HG03135 (cell line): ENCODE measurements around the gene CHURC1.

Experiments used
- ATAC-seq: cut with Tn5 transposase; IDR thresholded peaks from one replicate; pipeline ENCODE4 v1.9.1; 2021; ENCODE audit warnings: mild to moderate bottlenecking, moderate library complexity; ENCODE audit not compliant: unreplicated experiment

CHURC1 gene

DNA sequence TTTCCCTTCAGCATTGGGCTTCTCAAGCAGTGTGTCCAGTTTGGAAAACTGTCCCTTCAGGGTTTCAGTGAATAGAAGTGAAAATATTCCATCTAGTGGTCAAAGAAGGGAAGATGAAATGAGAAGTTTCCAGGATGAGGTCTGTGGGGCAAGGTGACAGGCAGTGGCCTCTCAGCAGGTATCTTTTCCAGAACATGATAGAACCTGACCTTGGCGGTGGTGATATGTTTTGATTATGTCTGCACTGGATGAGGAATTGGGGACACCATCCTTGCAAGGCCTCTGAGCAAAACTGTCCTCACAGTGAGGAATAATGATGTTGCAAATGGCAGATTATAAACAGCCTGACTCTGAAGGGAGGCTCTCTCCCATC, 23.6 kb downstream of the CHURC1 start:
- ATAC-seq, result no peak

DNA sequence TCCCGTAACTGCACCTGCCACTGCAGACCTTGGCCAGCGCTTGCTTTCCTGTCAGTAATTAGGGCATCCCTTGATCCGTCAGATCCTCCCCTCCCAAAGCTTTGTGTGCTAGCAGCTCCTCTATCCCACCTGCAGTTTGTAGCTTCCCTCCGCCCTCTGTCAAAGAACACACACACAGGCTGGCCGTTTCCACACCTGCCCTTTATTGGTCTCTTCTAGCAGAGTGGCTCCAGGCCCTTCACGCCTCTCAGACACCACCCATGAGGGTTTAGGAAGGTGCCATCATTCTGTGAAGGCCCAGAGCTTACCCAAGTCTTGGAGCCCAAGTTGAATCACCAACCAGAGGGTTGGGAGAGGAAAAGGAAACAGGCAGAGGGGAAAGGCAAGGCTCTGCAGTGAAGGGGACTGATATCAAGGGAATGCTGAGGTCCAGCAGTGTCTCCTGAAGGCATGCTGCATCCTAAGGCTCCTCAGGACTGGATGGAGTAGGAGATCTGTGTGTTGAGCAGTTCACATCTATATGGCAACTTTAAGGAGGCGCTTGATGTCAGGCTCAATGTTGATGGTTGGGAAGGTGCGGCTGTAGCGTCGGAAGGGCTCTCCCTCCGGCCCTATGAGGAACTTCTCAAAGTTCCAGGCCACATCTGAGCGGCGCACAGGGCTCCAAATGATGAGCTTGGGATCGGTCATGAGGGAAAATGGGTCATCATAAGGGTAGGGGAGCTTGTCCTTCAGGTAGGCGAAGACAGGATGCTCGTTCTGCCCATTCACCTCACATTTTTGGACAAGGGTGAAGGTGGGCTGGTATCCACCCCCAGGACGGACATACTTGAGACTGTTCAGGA, 24.9 kb downstream of the CHURC1 start:
- ATAC-seq, result no peak

DNA sequence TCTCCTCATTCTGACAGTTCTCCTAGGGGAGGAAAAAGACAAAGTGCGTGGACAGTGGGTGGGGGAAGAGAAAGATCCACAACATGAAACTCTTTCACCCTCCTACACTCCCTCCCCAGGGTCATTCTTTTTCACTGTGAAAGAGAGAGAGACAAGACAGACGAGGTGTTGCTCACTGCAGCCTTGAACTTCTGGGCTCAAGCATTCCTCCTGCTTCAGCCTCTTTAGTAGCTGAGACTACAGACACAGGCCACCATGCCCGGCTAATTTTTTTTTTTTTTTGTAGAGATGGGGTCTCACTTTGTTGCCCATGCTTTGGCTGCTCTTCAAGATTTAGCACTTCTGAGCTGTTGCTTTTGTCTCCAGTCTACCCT, 25.5 kb downstream of the CHURC1 start:
- no peak for ATAC-seq

DNA sequence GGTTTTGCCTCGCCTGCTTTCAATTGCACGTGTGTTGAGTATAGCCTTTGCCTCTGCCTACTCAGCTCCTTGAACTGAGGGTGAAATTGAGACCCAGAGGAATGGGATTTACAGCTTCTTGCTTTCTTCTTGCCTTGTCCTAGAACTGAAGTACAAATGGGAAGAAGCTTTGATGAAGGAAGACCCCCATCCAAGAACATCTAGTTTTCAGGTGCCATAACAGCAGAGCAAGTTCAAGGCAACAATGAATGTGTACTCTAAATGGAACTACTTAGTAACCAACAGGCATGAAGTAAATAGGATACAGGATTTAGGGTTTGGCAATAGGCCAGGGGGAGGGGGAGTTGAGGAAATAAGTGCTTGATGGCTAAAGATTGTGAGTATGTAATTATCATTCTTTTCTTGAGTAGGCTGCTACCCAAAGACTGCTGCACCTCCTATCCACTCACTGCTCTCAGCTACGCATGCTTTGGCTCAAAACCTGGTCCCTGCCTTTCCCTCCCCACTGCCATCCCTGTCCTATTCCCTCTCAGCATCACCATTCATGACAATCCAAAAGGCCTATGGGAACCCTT, 26.2 kb downstream of the CHURC1 start:
- ATAC-seq, result no peak

DNA sequence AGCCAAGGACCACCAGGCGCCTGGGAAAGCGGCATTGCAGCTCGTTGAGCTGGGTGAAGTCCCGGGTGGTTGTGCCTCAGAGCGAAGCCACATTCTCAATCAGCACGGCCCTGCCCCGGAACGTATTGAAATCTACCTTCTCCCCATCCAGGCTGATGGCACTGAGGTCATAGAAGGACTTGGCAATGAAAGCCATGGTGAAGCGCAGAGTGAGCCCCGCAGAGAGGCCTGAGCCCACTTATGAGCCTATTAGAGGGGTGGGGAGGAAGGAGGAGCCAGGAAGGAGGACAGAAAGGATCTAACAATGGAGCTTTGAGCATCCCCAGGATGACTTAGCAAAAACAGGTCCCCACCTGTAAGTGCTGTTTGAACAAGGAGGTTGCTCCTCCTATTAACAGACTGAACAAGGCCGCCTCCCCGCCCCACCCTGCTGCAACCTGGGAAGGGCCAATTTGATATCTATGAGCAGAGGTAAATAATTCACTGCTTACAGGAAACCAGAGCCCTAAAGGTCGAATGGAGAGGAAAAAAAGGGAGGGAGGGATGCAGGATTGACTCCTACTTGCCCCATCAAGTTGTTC, 28.4 kb downstream of the CHURC1 start, which contains the start of gene GPX2:
Gene GPX2, minus strand, starts transcription at position 215 of the 581 bp plus-strand sequence. Its CDS starts 19 bp downstream, at position 196.
- no peak for ATAC-seq

DNA sequence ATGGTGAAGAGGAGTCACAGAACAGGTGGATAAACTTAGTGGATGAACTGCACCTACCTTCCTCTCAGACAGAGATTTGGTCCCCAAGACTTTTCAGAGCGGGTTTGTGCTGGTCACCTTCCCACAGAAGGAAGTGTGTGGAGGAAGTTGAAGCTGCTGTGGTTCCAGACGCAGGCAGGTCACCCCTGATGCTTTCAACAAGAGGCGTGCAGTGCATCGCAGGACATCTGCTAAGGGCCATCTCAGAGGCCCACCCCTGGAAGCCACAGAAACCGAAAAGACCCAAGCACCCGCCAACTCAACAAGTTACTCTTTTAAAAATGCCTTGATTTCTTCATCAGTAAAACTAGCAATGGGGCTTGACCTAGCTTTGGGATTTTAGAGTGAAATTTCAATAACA, 29.3 kb downstream of the CHURC1 start:
- ATAC-seq, result no peak

DNA sequence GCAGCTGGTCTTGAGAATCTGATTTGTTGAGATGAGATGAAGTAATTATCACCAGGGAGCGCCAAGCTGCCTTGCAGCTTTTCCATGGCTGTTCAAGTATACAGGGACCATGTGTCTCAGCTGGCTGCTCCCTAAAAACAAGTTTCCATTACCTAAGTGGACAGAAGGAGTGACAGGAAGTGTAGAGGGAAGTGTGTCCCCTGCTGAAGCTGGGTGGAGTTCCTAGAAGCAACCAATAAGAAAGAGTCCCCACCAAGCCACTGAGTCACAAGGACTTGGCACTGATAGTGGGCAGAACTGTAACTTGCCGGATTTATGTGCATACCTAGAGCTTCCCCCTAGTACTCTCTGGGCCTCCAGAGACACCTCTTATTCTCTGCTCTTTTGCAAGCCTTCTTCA, 29.8 kb downstream of the CHURC1 start:
- ATAC-seq, result no peak

DNA sequence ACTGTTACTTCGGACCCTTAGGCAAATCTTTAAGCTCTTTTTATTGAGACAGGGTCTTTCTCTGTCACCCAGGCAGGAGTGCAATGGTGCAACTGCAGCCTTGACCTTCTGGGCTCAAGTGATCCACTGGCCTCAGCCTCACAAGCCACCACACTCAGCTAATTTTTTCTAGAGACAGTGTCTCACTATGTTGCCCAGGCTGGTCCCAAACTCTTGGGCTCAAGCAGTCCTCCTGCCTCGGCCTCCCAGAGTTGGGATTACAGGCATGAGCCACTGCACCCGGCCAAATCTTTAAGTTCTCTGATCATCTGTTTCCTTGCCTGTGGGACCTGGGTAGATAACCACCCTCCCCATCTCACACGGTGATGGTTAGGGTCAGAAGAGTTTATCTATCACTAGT, 30.6 kb downstream of the CHURC1 start:
- no peak for ATAC-seq

DNA sequence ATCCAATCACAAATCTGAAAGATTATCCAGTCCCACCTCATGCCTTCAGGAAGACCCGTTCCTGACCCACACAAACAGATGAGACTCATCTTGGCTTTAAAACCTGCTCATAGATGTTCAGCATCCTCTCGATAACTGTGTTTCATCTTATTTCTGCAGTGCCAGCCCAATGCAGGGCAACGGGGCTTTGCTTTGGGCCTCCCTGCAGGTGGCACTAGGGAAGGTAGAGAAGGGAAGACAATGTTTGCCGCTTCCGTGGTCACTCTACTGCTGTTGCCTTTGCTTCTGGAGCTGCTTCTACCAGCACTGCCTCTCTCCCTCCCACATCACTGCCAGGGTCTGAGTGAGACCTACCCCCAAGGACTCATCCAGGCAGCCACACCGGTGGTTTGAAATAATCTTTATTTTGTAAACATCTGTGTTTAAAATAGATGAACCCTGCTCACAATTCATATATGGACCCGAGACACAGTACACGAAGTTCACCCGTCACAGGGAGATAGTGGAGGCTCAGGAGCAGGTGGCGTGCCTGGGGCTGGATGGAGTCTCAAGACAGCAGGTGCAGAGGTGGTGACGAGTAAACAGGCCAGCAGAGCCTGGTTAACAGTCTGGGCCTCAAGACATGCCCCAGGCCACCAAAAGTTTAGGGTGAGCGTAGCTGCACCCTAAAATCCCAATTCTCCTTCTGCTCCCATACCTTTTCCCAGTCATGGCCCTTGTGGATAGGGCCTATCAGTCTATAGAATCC, 31.4 kb downstream of the CHURC1 start:
- ATAC-seq, result no peak

DNA sequence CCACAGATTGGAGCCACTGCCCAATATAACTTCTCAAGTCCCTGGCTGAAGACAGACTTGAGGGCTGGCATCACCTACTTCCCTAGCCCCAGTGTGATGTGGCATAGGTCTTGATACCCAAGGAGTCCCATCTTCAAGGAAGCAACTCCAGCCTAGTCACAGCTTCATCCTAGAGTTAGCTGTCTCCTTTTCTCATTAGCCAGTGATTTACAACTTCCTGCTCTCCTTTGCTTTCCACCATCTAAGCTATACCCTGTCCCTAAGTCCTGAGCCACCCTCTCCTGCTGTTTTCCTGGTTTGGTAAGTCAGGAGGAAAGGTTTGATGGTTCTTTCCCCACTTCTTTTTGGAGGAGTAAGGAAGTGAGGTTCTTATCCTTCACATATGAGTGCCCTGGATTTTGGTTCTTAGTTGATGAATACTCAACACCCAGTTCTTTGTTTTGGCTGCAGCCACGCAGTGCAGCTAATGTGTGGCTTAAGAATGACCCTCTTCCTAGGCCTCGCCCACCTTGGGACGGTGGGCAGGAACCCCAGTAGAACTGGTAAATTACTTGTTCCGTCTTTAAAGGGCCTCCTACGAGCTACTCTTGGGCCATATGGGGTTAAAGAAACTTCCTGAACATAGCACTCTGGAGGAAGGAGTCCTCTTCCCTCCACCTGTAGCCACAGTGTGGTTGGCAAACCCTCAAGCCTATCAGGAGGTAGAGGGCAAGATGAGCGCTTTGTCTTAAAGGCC, 32.2 kb downstream of the CHURC1 start:
- ATAC-seq, result no peak

DNA sequence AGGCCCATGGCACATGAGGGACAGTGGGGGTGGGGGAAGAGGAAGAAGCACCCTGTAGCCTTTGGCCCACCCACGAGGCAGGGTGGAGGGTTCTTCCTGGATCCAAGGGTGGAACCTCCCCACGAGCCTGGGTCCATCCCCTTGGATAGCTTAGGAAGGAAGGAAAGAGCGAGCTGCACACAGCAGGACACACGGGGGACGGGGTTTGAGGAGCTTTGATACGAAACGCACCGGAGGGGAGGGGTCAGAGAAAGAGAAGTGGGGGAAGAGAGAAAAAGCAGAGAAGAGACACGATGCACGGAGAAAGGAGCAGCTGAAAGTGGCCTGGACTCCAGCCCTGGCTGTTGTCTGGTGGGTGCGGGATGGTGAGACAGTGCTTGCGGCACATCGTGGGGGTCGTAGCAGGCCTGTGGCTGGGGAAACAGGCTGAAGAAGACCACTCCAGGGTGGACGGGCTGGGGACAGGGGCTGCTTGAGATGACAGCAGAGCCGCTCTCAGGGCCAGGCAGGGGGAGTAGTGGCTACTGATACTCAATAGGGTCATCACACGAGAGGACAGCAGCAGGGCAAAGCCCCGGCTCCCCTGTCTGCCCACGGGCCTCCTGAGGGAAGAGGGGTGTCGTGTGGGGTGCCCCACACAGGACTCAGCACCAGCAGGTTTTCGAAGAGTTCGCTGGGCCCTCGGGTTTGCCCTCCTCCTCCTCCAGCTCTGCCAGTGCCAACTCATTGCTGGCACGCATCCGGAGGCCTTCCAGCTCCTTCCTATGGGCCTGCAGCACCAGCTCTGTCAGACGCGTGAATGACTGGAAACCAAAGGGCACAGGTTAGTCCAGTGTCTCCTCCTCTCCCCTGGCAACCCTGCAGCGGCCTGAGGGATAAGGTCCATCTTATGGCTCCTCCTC, 33.7 kb downstream of the CHURC1 start:
- no peak for ATAC-seq

DNA sequence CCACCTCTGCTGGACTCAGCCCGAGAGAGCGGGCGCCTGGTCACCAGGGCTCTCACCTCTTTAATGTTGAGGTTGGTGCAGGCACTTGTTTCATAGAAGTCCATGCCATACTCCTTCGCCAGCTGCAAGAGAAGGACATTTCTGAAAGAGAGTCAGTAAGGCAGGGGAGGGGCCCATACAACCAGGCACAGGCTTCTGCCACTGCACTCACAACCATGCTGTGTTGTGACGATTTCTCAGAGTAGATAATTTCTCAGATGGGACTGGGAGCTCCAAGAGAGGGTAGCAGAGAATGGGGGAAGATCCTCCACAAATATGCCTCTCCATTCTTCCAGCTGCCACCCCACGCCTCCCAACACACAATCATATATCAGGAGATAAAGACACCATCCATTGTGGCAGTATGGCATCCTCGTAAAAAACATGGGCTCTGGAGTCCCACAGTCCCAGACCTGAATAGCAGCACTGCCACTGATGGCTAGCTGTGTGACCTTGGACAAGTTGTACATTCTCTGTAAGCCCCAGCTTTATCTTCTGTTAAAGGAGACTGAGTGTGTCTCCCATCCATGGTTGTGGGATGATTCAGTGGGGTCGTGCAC, 34.5 kb downstream of the CHURC1 start:
- ATAC-seq, result no peak

DNA sequence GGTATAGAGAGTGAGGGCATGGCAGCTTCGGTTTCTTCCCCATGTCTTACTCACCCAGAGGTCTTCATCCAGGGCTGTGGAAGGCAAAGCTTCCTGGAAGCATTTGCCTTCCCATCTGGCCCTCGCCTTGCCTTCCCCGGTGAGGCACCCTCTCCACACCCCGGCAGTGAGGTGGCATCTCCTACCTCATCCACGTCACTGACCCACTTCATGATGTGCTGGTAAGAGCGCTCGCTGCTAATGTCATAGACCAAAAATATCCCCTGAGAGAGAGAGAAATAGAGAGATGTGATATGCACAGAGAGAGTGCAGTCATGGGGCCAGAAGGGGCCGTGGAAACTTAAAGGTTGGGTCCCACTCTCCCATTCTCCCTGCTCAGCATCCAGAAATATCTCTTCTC, 36.6 kb downstream of the CHURC1 start:
- ATAC-seq, result no peak

DNA sequence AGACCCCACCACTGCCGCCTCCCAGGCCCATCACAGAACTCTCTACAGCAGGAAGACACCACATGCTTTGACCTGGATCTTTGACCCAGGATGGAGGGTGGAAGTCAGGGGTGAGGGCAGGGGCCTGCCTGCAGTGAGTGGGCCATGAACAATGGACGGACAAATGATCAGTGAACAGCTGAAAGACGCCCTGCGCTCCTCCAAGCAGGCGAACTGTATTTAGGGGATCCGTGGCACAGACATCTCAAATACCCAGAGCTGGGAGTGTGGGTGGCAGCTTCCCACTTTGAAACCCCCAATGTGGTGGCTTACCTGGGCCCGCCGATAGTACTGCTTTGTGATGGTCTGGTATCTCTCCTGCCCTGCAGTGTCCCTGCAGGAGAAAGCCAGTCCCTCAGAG, 37.0 kb downstream of the CHURC1 start:
- no peak for ATAC-seq

DNA sequence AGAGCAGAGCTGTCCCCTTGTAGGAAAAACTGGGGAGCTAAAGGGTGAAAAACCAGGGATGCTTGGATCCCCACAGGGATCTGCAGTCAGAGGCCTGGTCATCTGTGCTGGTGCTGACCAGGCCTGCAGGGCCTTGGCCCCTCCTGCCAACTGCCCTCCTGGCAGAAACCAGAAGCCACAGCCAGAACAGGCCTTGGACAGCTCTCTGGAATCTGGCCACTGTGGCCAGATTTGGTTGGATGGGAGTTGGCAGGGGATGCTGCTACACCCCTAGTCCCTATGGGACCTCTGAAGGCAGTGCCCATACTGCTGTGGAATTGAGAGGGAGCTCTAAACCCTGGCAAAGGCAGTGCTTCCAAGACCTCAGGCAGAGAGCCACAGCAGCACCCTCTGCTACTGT, 37.5 kb downstream of the CHURC1 start:
- no peak for ATAC-seq

DNA sequence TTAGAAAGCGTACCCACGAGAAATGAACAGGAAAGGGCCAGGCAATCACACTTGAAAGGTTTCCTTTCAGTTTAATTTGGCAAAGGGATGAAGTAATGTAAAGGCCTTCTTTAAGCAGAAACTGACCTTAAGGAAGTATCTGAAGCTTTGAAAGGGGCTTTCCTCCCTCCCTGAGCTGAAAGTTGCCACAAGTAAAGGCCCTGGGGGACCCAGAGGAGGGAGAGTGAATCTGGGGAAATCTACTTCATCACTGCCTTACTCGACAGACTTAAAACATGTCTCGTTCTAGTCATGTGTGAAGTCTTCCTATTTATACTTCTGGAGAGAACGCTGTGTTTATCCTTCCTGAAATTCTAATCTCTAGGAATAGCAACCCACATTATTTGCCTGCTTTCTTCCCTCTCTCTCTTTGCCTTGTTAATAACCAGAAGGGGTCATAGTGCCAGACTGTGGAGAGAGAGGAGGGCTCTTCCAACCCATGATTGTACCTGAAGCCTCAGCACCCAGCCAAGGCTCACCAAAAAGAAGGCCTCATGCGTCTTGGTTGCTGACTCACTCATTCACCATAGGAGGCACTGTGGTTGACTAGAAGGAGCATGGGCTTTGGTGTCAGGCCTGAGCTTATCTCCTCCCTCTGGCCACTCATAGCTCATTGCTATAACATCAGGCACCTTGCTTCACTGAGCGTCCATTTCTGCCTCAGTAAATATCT, 38.5 kb downstream of the CHURC1 start:
- ATAC-seq, result no peak

DNA sequence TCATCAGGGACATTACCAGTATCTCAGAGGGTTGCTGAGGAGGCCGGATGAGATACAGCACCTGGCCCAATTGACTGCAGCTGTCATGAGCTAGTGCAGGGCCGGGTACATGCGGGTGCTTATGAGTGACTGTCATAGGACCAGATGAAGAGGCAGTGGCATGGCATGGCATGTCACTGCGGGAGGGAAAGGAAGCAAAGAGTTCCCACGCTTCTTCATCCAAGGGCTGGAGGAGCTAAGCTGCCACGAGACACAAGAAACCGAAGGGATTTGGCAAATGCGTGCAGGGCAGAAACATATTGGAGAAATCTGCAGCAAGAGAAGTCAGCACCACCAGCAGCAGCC, 39.0 kb downstream of the CHURC1 start:
- no peak for ATAC-seq

DNA sequence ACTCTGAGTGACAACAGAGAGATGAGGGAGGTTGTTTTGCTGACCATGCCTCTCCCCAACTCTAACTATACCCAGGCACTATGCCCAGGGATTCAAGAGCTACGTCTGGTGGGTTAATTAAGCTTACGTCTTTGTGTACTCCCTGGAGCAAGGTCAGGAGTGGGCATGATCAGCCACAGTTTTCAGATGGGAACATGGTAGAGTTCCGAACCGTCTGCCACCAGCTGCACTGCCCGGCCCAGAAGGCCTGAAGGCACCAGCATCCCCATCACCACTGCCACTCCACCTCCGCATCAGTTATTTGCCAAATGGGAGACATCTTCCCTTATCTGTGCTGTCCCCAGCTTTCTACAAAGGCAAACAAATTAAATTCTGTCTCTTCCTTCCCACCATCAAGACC, 39.4 kb downstream of the CHURC1 start:
- no peak for ATAC-seq
